Endothelial cell of umbilical vein (primary cell): Measurements from ENCODE around the gene SULT2A1. TPM values are rescaled to one million over a fixed set of nuclear protein-coding genes. Genes with fewer than 3 reads are reported as not detected.

ENCODE experiments used
- BruUV-seq: library from RNA; stranded (reverse); fragments of 400-500 nt; replicated peaks from 2 replicates; lab custom pipeline; 2021; lab: Mats Ljungman, UMichigan
- CTCF ChIA-PET: fragments of 300-600, 350-600 bp; sonication (Branson Sonifier 250); formaldehyde crosslinking; loops from one replicate; lab custom pipeline; 2021; ENCODE audit warnings: antibody characterized with exemption, inconsistent platforms; lab: Charles Lee
- POLR2A ChIA-PET: fragments of 300-600, 350-600 bp; sonication (Branson Sonifier 250); formaldehyde crosslinking; loops from one replicate; lab custom pipeline; 2021; ENCODE audit warnings: antibody characterized with exemption, inconsistent platforms; lab: Charles Lee
- DNase-seq: peaks from one replicate; pipeline ENCODE4 v3.0.0-alpha.2; 2011; ENCODE audit warnings: low read depth, low spot score
- FAIRE-seq: peaks from 2 replicates; lab custom pipeline; 2011; peaks lifted over from hg19 to GRCh38; lab: Jason Lieb, UNC
- H2AFZ ChIP-seq: 2 replicates; pipeline ENCODE4 v1.6.0; 2012; ENCODE audit warnings: low read depth, low read length, control low read depth, inconsistent platforms
- H3K27ac ChIP-seq: 2 replicates; pipeline ENCODE4 v1.5.1; 2011; ENCODE audit warnings: low read depth, mild to moderate bottlenecking, control low read depth, low read length, moderate library complexity; ENCODE audit not compliant: insufficient read depth
- H3K27me3 ChIP-seq, 2 experiments: 2 replicates each; pipeline versions ENCODE4 v1.6.0 to v1.6.1; 2011; ENCODE audit warnings: low read length in 2 of 2, mixed read lengths in 1 of 2; ENCODE audit not compliant: control insufficient read depth in 2 of 2, insufficient read depth in 2 of 2
- H3K36me3 ChIP-seq, 2 experiments: 2 replicates in 1 of 2; 3 replicates in 1 of 2; pipeline ENCODE4 v1.5.1; 2011; ENCODE audit warnings: low read length in 2 of 2, mild to moderate bottlenecking in 1 of 2, moderate library complexity in 1 of 2; ENCODE audit not compliant: control insufficient read depth in 2 of 2, insufficient read depth in 2 of 2; ENCODE audit errors: extremely low read depth in 1 of 2
- H3K4me1 ChIP-seq: 3 replicates; pipeline ENCODE4 v1.5.1; 2011; ENCODE audit warnings: mild to moderate bottlenecking, low read length; ENCODE audit not compliant: control insufficient read depth, insufficient read depth; ENCODE audit errors: extremely low read depth
- H3K4me2 ChIP-seq: 2 replicates; pipeline ENCODE4 v1.6.1; 2011; ENCODE audit warnings: low read length, control low read depth, mixed read lengths; ENCODE audit not compliant: insufficient read depth
- H3K4me3 ChIP-seq, 3 experiments: fragments of 200-600 bp in 1 of 3; sonication (generic), shearing (Covaris generic) in 1 of 3; replicated peaks in 1 of 3; 2 replicates each; pipeline ENCODE4 v1.5.1; 2011 to 2016; ENCODE audit warnings: control low read depth in 3 of 3, low read length in 3 of 3, mild to moderate bottlenecking in 2 of 3, inconsistent platforms in 1 of 3, low read depth in 1 of 3, moderate library complexity in 1 of 3; ENCODE audit not compliant: insufficient read depth in 1 of 3
- H3K79me2 ChIP-seq: 2 replicates; pipeline ENCODE4 v1.6.0; 2012; ENCODE audit warnings: low read length, inconsistent platforms; ENCODE audit not compliant: control insufficient read depth, insufficient read depth
- H3K9ac ChIP-seq: replicated peaks from 2 replicates; pipeline ENCODE3; 2011; ENCODE audit warnings: low read length, control low read depth; ENCODE audit not compliant: insufficient read depth; ENCODE audit errors: extremely low read depth
- H3K9me1 ChIP-seq: replicated peaks from 3 replicates; pipeline ENCODE4 v1.6.0; 2011; ENCODE audit warnings: mild to moderate bottlenecking, low read length; ENCODE audit not compliant: control insufficient read depth, insufficient read depth; ENCODE audit errors: extremely low read depth
- H3K9me3 ChIP-seq: replicated peaks from 2 replicates; pipeline ENCODE4 v1.5.1; 2012; ENCODE audit warnings: low read length, inconsistent platforms; ENCODE audit not compliant: control insufficient read depth, insufficient read depth
- H4K20me1 ChIP-seq: replicated peaks from 2 replicates; pipeline ENCODE3; 2011; ENCODE audit warnings: mild to moderate bottlenecking, low read length; ENCODE audit not compliant: control insufficient read depth, insufficient read depth; ENCODE audit errors: extremely low read depth
- CTCF ChIP-seq, 2 donors: IDR thresholded peaks; 1 replicate in 1 of 2; 2 replicates in 1 of 2; pipeline ENCODE4 v1.5.1; 2011; ENCODE audit warnings: low read length in 2 of 2, mild to moderate bottlenecking in 2 of 2, moderate library complexity in 2 of 2, control low read depth in 1 of 2, inconsistent platforms in 1 of 2, low read depth in 1 of 2; ENCODE audit not compliant: insufficient read depth in 1 of 2; ENCODE audit errors: extremely low read depth in 1 of 2
- EZH2 ChIP-seq: IDR thresholded peaks from 2 replicates; pipeline ENCODE4 v1.6.1; 2012; ENCODE audit warnings: borderline replicate concordance, low read depth, mild to moderate bottlenecking, moderate library complexity, low read length, inconsistent platforms; ENCODE audit not compliant: severe bottlenecking
- FOS ChIP-seq: IDR thresholded peaks from 2 replicates; pipeline ENCODE4 v1.6.1; 2011; ENCODE audit warnings: mild to moderate bottlenecking, low read length, moderate library complexity, borderline replicate concordance; ENCODE audit not compliant: insufficient read depth
- GATA2 ChIP-seq: IDR thresholded peaks from 2 replicates; pipeline ENCODE4 v1.7.0; 2011; ENCODE audit warnings: low read depth, mild to moderate bottlenecking, moderate library complexity, mixed read lengths, low read length; ENCODE audit not compliant: insufficient read length, insufficient read depth
- MAX ChIP-seq: IDR thresholded peaks from 2 replicates; pipeline ENCODE4 v1.6.1; 2011; ENCODE audit not compliant: insufficient read depth, insufficient read length
- MYC ChIP-seq: IDR thresholded peaks from one replicate; pipeline ENCODE4 v1.6.1; 2011; ENCODE audit warnings: mild to moderate bottlenecking, low read depth, low read length
- POLR2A ChIP-seq: IDR thresholded peaks from 2 replicates; pipeline ENCODE4 v1.6.1; 2012; ENCODE audit warnings: low read depth, mild to moderate bottlenecking, control low read depth, low read length
- POLR2AphosphoS5 ChIP-seq: IDR thresholded peaks from 2 replicates; pipeline ENCODE4 v1.6.1; 2012; ENCODE audit warnings: low read depth, mild to moderate bottlenecking, control low read depth, low read length, moderate library complexity; ENCODE audit not compliant: insufficient read depth
- dilution Hi-C: fragments of 300-500 bp; cut with MboI; formaldehyde crosslinking; loops from one replicate; pipeline ENCODE4 v1.15.0; 2019; ENCODE audit warnings: low sequenced_read_pairs; ENCODE audit not compliant: extremely low pct_ligation_motif_present
- intact Hi-C: fragments of 100-400 bp; cut with micrococcal nuclease; formaldehyde crosslinking; loops from one replicate; pipeline ENCODE4 v1.10.0; 2022
- polyA plus RNA-seq, 4 experiments: library from polyadenylated mRNA; depleted of rRNA in 3 of 4; stranded (reverse) in 3 of 4; unstranded in 1 of 4; fragments of >200 nt; gene quantifications; 2 replicates each; pipeline versions ENCODE4 v1.2.1 to v1.2.3, GENCODE V29; 2011 to 2012; ENCODE audit warnings: missing spikeins in 1 of 4
- total RNA-seq: library from RNA; stranded (reverse); gene quantifications from 2 replicates; pipeline ENCODE4 v1.2.3, GENCODE V29; 2021

Gene SULT2A1
- total and polyA plus RNA-seq, 2 donors (not counting 3 experiments of a cell fraction or from before 2014, with no cell fraction given): not detected

- Histone ChIP-seq H3K4me2 (no peak overlapping the region), H3K9me1 (no peaks in the 10 kb centered on the region), H3K4me3 (no peak overlapping the region), H3K79me2 (no peaks in the 10 kb centered on the region), H3K36me3 (no peaks in the 10 kb centered on the region), H4K20me1 (no peaks in the 10 kb centered on the region), H3K4me1 (no peaks in the 10 kb centered on the region), H3K27ac (no peak overlapping the region), H2AFZ (no peak overlapping the region), H3K9me3 (no peaks in the 10 kb centered on the region), H3K9ac (no peak overlapping the region), H3K27me3 (peaks cover 7 to 13% of the 10 kb centered on the region in 2 experiments)
- ChIA-PET POLR2A (no interaction called here), CTCF (no interaction called here)
- DNase-seq: no peak
- TF ChIP-seq POLR2AphosphoS5: no peak
- TF ChIP-seq FOS: no peak
- TF ChIP-seq MYC: no peak
- no peak for TF ChIP-seq CTCF (IDR thresholded peaks at IDR 0.05; ENCODE audit: extremely low read depth in 1 of 2, insufficient read depth in 1 of 2, low read depth in 1 of 2, low read length in 2 of 2)
- no peak for TF ChIP-seq POLR2A
- TF ChIP-seq MAX: no peak
- TF ChIP-seq GATA2: no peak
- no peak for TF ChIP-seq EZH2
- dilution Hi-C loops: no loop called here
- FAIRE-seq: no peak
- intact Hi-C loops: no loop called here
- no TSS peak for BruUV-seq
These were observed 31.7 kb downstream of the SULT2A1 start for GRCh38 chr19:47854459-47854858.
